Astrocyte of the spinal cord (primary cell): ENCODE results near the gene DYNC1LI2.

Source experiments
- DNase-seq: peaks from one replicate; pipeline ENCODE4 v3.0.0; 2011; ENCODE audit warnings: low read depth, low spot score
- H3K4me3 ChIP-seq: 2 replicates; pipeline ENCODE4 v1.5.1; 2011; ENCODE audit warnings: low read depth, mild to moderate bottlenecking, low read length, moderate library complexity
- in situ Hi-C: cut with HindIII; loops from 2 replicates; pipeline ENCODE4 v1.10.0; 2017; ENCODE audit warnings: low sequenced_read_pairs
- TF ChIP-seq, protein P1 (sequence below): IDR thresholded peaks from 2 replicates; pipeline ENCODE4 v1.5.1; 2012; ENCODE audit warnings: low read depth, mild to moderate bottlenecking, low read length, inconsistent platforms

DYNC1LI2 gene

DNA sequence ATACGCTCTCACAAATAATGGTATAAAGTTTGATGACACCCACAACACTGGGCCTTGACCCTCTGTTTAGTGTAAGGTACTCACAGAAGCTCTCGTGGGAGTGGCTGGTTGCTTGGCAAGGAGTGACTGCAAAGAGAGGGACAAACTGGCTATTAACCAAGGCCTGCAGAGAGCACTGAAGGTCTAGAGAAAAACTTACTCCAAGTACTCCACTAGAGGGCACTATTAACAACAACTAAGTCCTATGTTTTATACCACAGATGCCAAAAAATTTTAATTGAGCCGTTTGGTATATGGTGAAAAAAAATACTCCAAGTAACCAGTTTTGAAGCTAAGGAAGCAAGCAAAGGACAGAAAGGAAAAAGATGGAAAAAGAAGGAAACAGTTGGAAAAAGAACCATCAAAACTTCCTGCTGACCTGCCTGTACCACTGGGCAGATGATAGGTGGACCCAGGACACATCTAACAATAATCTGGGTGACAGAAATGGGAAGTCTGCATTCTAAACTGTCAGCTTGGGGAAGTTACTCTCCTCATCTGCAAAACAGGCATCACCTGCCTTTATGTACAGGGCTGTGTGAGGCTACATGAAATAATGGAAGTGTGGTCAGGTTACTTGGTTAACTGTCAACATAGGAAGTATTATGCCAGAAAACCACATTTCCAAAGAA, 23.2 kb downstream of the DYNC1LI2 start:
- H3K4me3 ChIP-seq, result no peak overlapping the region
- TF ChIP-seq, protein P1, sequence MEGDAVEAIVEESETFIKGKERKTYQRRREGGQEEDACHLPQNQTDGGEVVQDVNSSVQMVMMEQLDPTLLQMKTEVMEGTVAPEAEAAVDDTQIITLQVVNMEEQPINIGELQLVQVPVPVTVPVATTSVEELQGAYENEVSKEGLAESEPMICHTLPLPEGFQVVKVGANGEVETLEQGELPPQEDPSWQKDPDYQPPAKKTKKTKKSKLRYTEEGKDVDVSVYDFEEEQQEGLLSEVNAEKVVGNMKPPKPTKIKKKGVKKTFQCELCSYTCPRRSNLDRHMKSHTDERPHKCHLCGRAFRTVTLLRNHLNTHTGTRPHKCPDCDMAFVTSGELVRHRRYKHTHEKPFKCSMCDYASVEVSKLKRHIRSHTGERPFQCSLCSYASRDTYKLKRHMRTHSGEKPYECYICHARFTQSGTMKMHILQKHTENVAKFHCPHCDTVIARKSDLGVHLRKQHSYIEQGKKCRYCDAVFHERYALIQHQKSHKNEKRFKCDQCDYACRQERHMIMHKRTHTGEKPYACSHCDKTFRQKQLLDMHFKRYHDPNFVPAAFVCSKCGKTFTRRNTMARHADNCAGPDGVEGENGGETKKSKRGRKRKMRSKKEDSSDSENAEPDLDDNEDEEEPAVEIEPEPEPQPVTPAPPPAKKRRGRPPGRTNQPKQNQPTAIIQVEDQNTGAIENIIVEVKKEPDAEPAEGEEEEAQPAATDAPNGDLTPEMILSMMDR, result peak; percentile 65
- peak; percentile 73 for DNase-seq
- in situ Hi-C loops, result no loop called here

DNA sequence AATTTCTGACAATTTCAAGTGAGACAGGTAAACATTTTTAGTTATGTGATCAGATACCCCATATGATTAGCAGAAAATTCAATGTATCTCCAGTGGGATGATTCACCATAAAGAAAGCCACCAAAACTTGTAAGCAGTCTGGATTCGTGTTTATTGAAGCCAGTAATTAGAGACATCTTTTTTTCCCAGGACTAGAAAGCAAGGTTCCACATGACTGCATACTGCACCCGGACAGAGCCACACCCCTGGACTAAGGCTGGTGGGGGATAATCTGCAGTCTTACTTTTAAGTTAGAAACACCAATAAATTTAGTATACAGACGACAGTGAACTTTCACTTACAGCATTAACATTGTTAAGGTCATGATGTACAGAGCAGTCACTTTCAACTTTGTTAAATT, 30.6 kb downstream of the DYNC1LI2 start:
- DNase-seq, result no peak
- in situ Hi-C loops, result no loop called here
- no peak overlapping the region for H3K4me3 ChIP-seq
- TF ChIP-seq, protein P1, result no peak

DNA sequence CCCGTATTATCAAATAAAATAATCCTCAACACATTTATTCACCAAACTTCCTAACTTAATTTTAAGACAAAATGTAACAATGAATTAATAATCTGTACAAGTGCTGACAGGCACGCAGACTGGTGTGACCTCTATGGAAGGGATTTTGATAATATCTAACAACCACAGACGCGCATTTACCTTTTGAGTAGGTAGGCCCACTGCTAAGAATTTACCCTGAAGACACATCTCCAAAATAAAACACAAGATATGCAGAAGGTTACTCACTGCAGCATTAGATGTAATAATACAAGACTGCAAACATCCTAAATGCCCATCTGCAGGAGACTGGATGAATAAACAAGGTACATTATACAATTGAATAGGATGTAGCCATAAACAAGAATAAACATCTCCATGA, 32.2 kb downstream of the DYNC1LI2 start:
- no peak overlapping the region for H3K4me3 ChIP-seq
- TF ChIP-seq, protein P1, result no peak
- in situ Hi-C loops, result no loop called here

DNA sequence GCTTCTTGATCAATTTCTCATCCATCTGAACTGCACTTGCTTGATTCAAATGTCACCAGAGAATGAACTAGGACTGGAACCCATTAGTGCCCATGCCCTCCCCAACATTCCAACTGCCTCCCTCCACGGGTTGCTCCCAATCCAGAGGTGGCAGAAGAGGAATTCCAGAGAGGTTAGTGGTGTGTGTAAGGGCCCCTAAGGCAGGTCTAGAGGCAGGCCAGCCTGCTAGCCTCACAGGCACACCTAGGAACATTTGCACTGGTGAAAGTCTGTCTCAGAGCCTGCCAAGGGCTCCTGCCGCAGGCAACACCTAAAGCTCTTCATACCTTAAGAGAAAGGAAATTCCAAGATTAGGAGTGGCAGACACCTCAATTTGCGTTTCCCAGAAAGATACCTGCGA, 33.6 kb downstream of the DYNC1LI2 start:
- in situ Hi-C loops, result no loop called here
- no peak for DNase-seq
- TF ChIP-seq, protein P1, result no peak
- H3K4me3 ChIP-seq, result no peak overlapping the region

More for the DNA sequence above, 32.2 kb downstream of the DYNC1LI2 start:
- DNase-seq, result no peak

DNA sequence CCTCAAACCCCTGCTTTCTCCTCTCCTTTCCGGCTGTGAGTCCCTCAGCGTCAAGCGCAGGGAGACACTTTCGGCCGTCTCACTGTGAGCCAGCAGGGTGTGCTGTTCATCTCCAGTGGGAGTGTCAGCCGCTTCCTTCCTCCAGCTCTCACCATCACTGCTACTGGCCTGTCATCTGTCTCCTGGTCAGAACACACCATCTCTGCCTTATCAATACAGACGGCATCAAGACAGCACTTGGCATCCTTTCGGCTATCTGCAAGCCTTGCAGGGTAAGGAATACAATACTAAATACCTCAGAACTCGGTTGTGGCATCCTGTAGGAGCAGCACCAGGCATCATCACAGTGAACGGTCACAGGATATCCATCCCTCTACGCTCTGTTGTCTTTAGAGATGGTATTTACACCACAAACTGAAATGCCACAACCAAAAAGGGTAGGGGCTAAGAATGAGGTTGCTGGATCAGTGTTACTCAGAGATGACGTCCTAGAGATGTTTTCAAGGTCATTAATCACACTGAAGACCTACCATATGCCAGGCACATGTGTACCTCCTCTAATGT, 34.2 kb downstream of the DYNC1LI2 start:
- DNase-seq, result peak; percentile 70
- TF ChIP-seq, protein P1, result peak; percentile 72
- H3K4me3 ChIP-seq, result no peak overlapping the region
- in situ Hi-C loops, result no loop called here

DNA sequence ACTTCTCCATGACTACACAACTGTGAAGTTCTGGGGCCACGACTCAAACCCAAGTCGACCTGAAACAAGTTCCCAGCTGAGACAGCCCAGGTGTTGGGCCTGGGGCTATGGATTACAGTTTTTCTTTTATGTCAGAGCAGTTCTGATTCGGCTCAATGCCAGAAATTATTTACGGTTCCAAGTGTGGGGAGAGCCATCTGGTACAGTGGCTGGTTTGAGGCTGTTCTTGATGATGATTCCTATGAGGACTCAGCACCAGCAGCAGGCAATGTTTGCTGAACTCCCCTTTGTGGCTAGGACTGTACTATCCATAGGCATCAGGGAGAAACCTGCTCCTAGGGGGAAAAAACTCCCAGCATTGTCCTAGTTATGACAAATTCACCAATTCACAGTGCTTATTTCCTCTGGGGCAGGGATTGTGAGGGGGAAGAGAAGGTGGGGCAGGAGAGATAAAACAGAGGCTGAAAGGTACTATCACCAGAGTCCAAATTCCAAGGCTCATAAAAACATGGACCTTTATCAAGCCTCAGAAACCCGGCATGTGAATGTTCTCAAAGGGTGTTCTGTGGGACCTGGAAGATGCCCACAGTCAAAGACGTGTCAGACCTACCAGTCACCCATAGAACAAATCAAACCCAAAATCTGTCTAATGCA, 36.6 kb downstream of the DYNC1LI2 start:
- in situ Hi-C loops, result no loop called here
- TF ChIP-seq, protein P1, result no peak
- no peak overlapping the region for H3K4me3 ChIP-seq

More for the DNA sequence above, 36.6 kb downstream of the DYNC1LI2 start:
- DNase-seq, result no peak
